HG03354 (cell line): Measurements from ENCODE around the gene CNTNAP1.
A peak's percentile ranks its signal among the peaks of the same experiment; 100 is the strongest.
"Not testable (repeated sequence)": the region's sequence is repeated elsewhere in the genome, so short reads cannot be mapped to it uniquely, and the experiment has no call there.

Experiments
- ATAC-seq: cut with Tn5 transposase; IDR thresholded peaks from one replicate; pipeline ENCODE4 v1.9.1; 2021; ENCODE audit warnings: mild to moderate bottlenecking; ENCODE audit not compliant: unreplicated experiment, poor library complexity, severe bottlenecking

Gene CNTNAP1

DNA sequence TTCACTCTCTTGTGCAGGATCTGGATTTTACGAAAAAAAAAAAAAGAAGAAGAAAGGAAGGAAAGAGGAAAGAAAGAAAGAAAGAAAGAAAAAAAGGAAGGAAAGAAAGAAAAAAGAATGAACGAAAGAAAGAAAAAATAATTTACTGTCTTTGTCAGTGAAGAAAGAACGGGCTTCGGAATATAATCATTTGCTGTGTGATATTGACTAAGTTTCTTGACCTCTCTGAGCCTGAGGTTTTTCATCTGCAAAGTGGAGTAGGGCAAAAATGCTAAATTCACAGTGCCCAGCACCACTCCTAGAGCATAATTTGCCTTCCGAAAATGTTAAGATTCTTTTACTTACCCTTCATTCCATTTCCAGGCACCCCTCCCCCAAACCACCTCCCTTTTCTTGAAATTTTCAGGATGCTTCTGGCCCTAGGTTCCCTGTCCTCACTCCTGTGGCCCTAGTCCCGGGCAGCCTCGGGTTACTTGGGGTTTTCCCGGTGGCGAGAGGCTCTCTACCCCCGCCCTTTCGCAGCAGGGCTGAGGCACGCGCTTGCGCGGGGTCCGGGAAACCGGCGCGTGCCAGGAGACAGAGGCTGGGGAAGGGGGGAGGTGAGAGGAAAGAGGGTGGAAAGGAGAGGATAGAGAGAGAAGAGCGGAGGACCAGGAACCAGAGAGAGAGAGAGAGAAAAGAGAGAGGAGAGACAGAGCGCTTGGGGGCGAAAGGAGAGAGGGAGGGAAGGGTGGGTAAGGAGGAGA lies at the start of gene CNTNAP1:
Gene CNTNAP1 (plus strand): TSS at position 556 of the 746 bp plus-strand sequence. CDS start 299 bp downstream, outside the sequence.
- ATAC-seq = no peak

DNA sequence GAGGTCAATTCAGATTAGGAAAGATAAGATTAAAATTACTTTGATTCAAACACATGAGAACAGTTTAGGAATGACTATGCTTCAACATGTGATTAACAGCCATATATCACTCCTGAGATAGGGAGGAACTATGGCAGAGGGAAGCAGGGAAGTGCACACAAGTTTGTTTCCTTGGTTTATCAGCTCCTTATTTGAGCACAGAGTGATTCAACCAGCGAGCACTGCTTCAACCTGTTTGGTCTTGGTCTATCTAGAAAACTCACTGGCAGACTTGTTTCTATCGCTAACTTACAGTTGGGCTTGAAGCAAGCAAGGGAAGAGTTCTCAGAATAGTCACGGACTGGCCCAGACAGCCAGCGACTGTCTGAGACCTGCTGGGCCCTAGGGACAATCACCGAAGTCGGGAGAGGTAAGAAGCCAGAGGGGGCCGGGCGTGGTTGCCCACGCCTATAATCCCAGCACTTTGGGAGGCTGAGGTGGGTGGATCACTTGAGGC lies 49.3 kb upstream of the CNTNAP1 start:
- no peak for ATAC-seq

DNA sequence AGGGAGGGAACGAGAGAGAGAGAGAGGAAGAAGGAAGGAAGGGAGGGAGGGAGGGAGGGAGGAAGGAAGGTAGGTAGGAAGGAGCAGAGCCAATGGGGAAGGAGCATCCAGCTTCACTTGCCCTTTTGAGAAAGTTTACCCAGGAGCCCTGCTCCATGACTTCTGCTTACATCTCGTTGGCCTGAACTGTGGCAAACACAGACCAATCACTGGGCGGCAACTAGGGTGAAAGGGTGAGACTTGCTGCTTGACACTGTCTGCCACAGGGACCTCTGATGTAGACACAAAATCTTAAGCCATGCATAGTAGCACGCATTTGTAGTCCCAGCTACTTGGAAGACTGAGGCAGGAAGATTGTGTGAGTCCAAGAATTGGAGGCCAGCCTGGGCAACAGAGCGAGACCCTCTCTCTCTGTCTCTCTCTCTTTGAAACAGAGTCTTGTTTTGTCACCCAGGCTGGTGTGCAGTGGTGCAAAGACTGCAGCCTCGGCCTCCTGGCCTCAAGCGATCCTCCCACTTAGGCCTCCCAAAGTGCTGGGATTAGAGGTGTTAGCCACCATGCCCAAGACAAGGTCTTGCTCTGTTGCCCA lies 42.7 kb upstream of the CNTNAP1 start:
- ATAC-seq = no peak

- no peak for ATAC-seq
These were observed 42.2 kb upstream of the CNTNAP1 start for GRCh38 chr17:42640121-42640520.

DNA sequence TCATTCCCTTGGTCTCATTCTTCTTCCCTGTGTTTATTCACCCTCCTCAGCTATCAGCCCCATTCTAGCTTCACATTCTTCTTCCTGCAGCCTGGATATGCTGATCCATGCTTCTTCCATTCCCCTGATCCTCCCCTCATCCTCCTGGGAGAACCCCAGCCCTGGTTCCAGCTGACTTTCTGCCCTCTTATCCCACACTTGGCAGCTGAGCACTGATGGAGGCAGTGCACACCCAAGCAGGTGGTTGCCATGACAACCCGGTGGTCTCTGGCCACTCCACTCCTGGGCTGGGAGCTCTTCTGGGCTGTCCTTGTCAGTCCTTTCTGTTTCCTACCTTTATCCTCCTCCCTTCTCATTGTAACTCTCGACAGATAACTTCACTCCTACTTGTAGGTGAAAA lies 40.0 kb upstream of the CNTNAP1 start:
- no peak for ATAC-seq

GRCh38 chr17:42647778-42648177 lies 34.6 kb upstream of the CNTNAP1 start:
- ATAC-seq = no peak

GRCh38 chr17:42651392-42651791 lies 30.9 kb upstream of the CNTNAP1 start:
- no peak for ATAC-seq

DNA sequence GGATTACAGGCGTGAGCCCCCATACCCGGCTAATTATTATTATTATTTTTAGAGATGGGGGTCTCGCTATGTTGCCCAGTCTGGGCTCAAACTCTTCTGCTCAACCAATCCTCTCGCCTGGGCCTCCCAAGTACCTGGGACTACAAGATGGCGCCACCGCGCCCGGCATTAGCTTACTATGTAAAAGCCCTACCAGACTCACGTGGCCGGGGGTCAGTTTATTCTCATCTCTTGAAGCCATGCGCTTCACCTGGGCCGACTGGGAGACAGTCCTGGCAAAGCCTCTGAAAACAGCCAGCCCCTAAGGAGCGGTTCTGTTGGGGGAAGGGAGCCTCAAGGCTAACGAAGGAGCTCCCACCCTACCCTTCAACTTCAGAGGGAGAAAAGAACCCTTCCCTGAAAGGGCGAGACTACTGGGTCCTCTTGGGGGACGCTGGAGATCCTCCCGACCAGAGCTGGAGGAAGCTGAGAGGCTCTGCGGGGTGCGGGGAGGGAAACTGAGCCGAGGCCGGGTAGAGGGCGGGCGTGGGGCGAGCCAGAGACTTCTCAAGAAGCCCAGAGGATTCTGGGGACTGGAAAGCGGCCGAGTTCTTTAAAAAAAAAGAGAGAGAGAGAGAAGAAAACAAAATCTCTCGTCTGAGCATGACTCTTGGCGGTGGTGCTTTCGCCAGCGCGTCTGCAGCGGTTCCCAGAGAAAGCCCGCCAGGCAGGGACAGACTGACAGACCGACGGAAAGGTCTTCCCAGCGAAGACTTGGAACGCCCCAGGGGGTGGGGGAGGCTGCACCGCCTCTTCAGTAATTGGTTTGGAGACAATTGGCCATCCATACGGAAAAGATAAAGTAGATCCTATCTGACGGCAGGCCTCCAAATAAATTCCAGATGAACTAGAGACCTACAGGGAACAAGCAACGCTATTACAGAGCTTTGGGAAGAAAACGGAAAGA lies 28.9 kb upstream of the CNTNAP1 start:
- ATAC-seq = no peak

DNA sequence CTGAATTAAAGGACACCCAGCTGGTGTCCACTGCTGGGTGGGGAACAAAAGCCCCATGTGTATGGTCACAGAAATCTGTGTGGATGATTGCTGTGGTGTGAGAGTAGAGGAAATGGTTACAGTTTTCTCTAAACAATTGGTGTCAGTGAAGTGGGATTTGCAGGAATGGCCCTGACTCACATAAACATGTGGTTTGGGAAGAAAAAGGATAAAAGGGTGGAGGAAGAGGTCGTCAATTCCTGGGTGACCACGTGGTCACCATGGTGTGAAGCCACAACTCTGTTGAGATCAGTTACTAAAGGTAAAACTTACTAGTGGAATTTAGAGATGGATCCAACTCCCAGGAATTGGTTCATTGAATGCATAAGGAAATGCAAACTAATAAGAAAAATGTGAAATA lies 26.8 kb upstream of the CNTNAP1 start:
- no peak for ATAC-seq

GRCh38 chr17:42657824-42658588 lies 24.3 kb upstream of the CNTNAP1 start:
- ATAC-seq = no peak

DNA sequence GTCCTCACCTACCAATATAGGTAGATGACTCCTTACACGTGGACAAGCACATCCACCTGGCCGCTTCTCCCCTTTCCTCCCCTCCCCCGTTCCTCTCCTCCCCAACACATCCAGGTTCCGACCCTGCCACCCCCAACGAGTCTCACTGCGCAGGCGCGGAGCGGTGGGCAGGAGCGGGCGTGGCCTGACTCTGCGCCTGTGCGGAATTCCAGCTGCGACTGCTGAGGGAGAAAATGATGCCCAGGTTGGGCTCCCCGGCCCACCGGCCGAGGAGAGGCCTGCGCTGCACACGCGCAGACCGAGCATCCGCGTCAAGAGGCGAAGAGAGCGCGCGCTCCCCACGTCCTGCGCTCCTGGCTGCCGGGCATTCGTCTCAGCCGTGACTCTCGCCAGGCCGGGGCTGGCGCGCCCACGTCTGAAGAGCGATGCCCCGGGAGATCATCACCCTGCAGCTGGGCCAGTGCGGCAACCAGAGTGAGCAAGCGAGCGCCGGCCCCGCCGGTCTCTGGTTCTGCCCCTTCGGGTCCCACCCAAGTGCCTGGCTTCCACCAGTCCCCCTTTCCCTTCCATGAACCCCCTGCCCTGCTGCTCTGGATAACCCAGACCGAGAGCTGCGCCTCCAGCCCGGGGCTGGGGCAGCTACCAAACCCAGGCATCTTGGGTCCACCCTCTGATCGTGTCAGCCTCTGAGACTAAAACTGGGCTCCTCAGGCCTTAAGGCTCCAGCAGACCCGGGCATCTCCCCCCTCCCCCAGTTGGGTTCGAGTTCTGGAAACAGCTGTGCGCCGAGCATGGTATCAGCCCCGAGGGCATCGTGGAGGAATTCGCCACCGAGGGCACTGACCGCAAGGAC lies 23.0 kb upstream of the CNTNAP1 start, which contains the start of gene TUBG2:
Gene TUBG2 (plus strand): TSS at position 206 of the 853 bp plus-strand sequence. CDS start 220 bp downstream, at position 426.
- ATAC-seq = peak; percentile 45

- ATAC-seq = not testable (repeated sequence)
These were observed 22.4 kb upstream of the CNTNAP1 start for GRCh38 chr17:42659932-42660274.

GRCh38 chr17:42660692-42661345 lies 21.5 kb upstream of the CNTNAP1 start:
- no peak for ATAC-seq

DNA sequence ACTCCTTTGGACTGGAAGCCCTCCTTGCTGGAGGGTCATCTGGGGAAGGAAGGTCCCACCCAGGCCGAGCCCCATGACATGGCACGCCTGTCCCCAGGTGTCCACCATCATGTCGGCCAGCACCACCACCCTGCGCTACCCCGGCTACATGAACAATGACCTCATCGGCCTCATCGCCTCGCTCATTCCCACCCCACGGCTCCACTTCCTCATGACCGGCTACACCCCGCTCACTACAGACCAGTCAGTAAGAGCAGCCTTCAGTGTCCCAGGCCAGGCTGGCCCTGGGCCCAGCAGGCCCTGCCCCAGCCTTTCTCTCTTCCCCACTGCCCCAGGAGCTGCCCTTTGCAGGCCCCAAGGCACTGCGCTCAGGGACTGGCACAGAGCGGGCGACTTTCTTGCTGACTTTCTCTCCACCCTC lies 16.7 kb upstream of the CNTNAP1 start:
- no peak for ATAC-seq

DNA sequence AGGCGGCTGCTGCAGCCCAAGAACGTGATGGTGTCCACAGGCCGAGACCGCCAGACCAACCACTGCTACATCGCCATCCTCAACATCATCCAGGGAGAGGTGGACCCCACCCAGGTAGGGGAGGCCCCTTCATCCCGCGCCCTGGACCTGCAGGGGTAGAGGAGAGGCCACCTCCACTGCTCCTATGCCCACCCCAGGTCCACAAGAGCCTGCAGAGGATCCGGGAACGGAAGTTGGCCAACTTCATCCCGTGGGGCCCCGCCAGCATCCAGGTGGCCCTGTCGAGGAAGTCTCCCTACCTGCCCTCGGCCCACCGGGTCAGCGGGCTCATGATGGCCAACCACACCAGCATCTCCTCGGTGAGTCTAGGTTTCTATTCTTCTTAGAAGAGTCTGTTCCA lies 16.2 kb upstream of the CNTNAP1 start:
- not testable (repeated sequence) for ATAC-seq

- ATAC-seq = no peak
These were observed 15.0 kb upstream of the CNTNAP1 start for GRCh38 chr17:42667088-42667951.

- no peak for ATAC-seq
These were observed 12.7 kb upstream of the CNTNAP1 start for GRCh38 chr17:42669705-42669976.
